Left ventricle myocardium superior (tissue), 1 donor: ENCODE measurements around the gene ELF5. TPM values are rescaled to one million over a fixed set of nuclear protein-coding genes. Genes with fewer than 3 reads are reported as not detected.

Experiments
- ATAC-seq: fragments of 200-7000 bp; cut with Tn5 transposase; one replicate; pipeline ENCODE4 v1.9.1; 2020; ENCODE audit warnings: mild to moderate bottlenecking, moderate library complexity
- DNase-seq: peaks from one replicate; pipeline ENCODE4 v3.0.0-alpha.2; 2020
- intact Hi-C: fragments of 100-400 bp; cut with micrococcal nuclease; formaldehyde crosslinking; loops from one replicate; pipeline ENCODE4 v1.11.0; 2022
- long read RNA-seq: library from polyadenylated mRNA; unstranded; transcript quantifications from one replicate; pipeline ENCODE4 v2.0.0, GENCODE V29; 2021
- total RNA-seq: library from RNA; stranded (reverse); fragmentation: NEBNext Ultra II Directional; extraction: Animal tissue kit (Norgen Biotek cat#: 25700); gene quantifications from one replicate; pipeline ENCODE4 v1.2.1, GENCODE V29; 2021
- donor health status: DM: no; HTN: yes; CAD: no; lungs with severe emphysema.

The ELF5 gene
- total RNA-seq: not detected
- long read RNA-seq: 0 reads

DNA sequence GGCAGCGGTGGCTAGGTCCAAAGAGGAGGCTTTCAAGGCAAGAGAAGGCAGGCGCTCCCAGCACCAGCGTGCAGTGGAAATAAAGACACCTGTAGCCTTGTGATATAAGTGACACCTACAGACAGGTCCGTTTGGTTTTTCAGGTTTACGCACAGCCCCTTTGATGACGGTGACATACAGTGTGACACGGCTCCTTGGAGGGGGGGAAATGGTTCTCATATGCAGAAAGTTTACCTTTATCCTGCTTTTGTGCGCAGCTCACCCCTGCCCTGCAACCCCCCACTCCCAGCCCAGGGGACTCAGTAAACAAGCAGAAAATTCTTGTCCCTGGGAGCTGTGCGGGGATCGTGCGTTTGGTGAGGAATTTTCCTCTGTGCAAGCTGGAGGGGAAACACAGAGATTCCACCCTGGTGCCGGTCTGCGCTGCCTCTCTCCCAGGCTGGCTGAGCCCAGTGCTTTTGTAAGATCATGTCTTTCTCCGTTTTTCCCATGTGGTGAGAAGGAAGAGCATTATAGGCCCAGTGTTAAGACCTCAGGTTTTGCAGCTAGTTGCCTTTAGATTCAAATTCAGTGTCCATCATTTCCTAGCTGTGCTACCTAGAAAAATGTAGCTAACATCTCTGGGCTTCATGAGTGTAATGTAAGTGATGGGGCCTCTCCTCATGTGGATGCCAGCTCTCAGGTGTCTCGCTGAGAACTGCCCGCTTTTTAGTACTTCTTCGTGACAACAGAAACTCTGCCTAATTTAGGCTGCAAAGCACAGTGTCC is at the start of gene ELF5:
Gene ELF5 (minus strand): TSS at position 113 of the 768 bp plus-strand sequence. CDS start 8,045 bp downstream, outside the sequence.
- ATAC-seq: no peak
- intact Hi-C loops: no loop called here
- DNase-seq: no peak

- DNase-seq (no peak), ATAC-seq (no peak)
- intact Hi-C loops: no loop called here
These were observed 49.4 kb upstream of the ELF5 start for GRCh38 chr11:34562976-34563375.

DNA sequence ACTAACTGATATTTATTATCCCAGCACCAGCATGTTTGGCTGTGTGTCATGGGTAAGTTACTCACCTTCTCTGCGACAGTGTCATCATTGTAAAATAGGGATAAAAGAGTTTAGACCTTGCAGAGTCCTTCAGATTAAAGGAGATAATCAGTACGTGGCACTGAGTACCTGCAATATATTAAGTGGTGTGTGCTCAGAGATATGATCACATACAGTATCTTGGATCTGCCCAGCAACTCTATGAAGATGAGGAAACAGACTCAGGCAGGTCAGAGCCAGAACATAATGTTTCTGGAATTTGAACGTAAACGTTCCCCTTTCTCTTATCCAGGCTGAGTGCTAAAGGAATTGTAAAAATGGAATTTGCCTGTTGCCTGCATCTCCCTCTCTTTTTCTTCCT is 46.9 kb upstream of the ELF5 start:
- intact Hi-C loops: no loop called here
- DNase-seq (no peak), ATAC-seq (no peak)

DNA sequence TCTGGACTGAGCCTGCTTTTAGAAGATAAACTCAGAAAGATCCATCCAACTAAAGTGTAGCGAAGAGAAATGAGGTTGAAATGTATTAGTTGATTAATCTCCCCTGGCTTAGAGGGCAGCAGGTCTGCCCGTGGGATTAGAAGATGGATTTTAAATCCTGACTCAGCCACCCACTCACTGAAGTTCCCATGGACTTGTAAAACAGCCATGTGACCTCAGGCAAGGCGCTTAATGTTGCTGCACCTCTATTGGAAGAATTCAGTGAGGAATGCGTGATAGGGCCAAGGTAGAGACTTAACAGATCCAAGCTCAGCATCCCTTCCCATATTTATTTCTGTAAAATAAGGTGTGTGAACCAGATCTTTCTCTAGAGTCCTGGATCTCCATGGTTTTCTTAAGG is 45.1 kb upstream of the ELF5 start:
- intact Hi-C loops: no loop called here
- no peak for ATAC-seq
- DNase-seq: no peak

DNA sequence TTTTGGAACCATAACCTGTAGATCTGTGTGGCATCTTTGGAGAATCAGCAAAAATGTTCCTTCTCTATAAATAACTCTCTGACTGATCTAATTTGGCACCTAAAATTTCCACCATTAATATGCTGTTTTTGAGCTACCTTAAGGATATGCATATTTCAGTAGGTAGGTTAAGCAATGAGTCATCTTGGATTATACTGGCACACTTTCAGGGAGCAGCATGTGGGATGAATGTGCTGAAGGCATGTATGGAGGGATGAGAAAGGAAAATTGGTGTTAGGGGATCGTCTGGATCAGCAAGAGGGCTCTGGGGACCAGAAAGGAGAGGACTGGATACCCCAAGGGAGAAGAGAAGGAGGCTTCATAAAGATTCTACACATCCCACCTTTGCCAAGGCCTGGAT is 44.6 kb upstream of the ELF5 start:
- DNase-seq: no peak
- ATAC-seq: no peak
- intact Hi-C loops: no loop called here

- peak; percentile 24 for ATAC-seq
- intact Hi-C loops: no loop called here
- DNase-seq: no peak
These were observed 38.7 kb upstream of the ELF5 start for GRCh38 chr11:34552270-34552669.

DNA sequence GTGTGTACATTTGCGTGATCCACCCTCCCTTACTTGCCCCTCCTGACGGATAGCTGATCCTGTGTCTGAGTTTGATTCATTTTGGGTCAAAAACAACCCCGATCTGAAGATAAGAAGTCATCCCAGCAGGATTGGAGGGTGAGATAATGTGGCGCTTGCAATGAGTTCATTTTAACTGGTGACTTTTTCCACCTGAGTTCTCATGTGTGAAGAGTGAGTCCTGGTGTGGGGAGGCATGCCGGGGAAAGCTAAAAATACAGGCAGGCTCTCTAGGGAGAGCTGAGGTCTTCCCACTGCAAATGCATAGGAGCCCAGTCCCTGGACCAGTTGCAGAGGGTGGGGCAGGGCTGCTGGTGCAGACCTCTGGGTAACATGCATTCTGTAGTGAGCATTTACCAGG is 35.7 kb upstream of the ELF5 start:
- no peak for DNase-seq
- intact Hi-C loops: no loop called here
- ATAC-seq: no peak

DNA sequence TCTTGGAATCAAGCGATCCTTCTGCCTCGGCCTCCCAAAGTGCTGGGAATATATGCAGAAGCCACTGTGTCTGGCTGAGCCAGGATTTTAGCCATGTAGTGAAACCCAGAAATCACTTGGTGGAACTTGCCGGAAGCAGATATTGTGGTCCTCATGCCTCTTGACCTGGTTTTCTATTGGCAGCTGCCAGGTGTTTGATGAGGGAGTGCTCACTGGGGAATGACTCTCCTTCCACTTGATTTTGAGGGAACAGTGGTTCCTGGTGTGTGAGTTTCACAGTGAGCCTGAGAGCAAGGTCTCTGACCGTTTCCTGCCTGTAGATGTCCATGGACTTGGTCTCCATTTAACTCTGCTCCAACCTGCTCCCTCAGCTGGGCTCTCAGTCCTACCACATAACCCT is 34.7 kb upstream of the ELF5 start:
- intact Hi-C loops: no loop called here
- ATAC-seq (no peak), DNase-seq (no peak)

DNA sequence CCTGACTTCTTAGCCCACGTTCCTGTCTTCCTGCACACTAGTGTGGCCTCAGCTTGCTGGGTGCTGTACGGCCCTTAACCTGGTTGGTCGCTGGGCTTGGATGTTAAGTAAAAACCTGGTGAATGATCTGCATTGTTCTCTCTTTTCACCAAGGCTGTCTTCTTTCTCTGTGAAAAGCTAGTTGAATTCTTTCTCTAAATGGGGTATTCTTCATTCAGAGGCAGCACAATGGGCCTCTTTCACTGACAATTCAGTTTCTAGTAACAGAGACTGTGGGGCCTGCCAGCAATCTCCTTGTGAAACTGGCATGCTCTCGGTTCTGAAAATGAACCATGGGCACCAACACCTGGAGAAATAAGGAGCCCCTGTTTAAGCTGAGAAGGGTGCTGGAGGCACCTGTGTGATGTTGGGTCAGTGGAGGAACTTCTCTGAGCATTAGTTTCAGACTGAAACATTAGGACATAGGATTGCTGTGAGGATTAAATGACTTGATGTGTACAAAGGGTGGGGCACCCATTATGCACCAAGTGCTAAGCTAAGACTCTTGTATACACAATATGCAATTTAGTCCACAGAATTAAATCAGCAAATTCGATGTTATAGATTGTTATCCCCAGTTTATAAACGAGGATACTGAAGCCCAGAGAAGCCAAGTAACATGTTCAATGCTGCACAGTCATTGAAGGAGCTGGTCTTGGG is 33.1 kb upstream of the ELF5 start:
- DNase-seq (no peak), ATAC-seq (no peak)
- intact Hi-C loops: no loop called here

DNA sequence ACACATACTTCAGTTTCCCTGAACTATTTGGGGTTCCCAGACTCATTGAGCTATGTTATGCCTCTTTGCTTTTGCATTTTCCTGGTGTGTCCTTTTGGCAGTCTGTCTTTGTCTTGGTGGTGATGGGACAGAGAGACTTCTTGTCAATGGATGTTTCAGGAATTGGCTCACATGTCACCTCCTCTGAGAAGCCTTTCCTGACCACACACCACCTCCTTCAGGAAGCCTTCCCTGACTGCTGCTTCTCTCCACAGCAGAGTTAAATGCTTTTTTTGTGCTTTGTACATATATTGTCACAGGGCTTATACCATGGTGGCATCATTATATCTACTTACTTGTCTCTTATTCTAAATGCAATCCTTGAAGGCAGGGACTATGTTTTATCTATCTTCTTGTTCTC is 28.5 kb upstream of the ELF5 start:
- intact Hi-C loops: no loop called here
- ATAC-seq (no peak), DNase-seq (no peak)

GRCh38 chr11:34540870-34541269 is 27.3 kb upstream of the ELF5 start:
- DNase-seq (no peak), ATAC-seq (no peak)
- intact Hi-C loops: no loop called here

- ATAC-seq (no peak), DNase-seq (no peak)
- intact Hi-C loops: no loop called here
These were observed 24.0 kb upstream of the ELF5 start for GRCh38 chr11:34537636-34538035.

GRCh38 chr11:34536056-34536455 is 22.5 kb upstream of the ELF5 start:
- ATAC-seq (no peak), DNase-seq (no peak)
- intact Hi-C loops: no loop called here

DNA sequence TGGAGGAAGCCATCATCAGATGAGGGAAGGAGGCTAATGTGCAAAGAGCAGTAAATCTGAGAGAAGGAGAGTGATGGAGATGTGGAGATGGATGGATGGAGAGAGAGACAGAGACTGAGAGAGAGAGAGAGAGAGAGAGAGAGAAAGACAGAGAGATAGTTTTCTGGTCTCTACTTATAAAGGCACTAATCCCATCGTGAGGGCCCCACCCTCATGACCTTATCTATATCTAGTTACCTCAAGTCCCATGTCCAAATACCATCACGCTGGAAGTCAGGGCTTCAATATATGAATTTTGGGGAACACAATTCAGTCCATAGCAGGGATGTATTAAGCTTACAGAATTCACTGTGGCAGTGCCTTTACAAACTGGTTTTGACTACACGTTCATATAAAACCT is 21.2 kb upstream of the ELF5 start:
- ATAC-seq: no peak
- no peak for DNase-seq
- intact Hi-C loops: no loop called here

DNA sequence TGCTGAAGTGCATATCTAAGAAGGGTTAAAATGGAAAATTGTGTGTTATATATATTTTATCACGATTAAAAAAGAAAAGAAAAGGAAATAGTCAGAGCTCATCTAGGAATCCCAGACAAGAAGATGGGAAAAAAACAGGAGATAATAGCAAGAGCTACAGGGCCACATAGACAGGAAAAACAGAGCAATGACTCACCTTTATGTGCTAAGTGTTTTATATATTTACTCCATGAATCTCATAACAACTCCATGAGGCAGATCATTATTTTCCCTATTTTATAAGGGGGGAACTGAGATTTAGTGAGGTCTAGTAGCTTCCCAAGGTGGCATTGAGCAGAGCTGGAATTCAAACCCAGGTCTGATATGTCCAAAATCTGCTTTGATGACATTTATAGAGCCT is 18.1 kb upstream of the ELF5 start:
- DNase-seq (no peak), ATAC-seq (no peak)
- intact Hi-C loops: no loop called here

DNA sequence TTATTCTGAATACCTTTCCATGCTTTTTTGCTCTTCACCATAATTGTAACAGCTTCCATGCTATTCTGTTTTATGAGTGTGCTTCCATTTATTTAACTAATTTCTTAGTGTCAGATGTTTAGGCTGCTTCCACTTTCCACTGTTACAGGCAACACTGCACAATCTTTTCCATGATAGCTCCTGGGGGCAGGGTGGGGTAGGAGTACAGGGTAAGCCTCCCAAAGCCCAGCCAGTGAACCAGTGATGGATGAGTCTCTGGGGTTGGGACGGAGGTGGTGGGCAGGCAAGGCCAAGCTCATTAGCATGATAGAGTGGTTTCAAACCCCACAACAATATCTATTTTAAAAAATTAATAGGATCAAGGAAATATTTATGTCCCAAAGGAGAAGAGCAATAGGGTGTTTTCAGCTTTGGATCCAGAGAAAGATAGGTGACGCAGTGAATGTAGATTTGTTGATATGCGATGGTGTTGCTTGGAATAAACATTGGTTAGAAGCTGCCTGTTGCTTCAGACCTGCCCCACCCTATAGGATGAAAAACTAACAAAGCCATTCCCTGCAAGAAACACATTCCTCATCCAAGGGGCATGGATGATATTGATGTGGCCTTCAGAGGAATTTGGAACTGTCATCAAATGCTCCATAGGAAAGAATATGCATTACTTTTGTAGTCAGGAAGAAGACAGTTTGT is 17.1 kb upstream of the ELF5 start:
- ATAC-seq: no peak
- intact Hi-C loops: no loop called here
- DNase-seq: no peak

DNA sequence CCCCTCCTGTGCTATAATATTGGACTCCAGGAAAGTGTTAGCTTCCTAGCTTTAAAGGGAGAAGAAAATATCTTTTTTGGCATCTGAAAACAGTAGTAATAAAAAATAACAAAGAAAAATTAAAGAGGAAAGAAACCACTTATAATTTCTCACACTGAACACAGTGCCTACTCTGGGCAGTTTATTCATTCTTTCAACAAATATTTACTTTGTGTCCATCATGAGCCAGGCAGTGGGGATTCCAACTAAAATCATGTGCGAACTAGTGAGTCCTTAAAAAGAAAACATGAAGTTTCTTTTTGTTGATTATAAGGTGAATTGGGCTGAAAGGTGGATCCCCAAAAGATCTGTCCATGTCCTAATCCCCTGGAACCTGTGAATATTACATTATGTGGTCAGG is 16.0 kb upstream of the ELF5 start:
- ATAC-seq (no peak), DNase-seq (no peak)
- intact Hi-C loops: no loop called here

GRCh38 chr11:34528072-34528471 is 14.5 kb upstream of the ELF5 start:
- intact Hi-C loops: no loop called here
- DNase-seq: no peak
- no peak for ATAC-seq

DNA sequence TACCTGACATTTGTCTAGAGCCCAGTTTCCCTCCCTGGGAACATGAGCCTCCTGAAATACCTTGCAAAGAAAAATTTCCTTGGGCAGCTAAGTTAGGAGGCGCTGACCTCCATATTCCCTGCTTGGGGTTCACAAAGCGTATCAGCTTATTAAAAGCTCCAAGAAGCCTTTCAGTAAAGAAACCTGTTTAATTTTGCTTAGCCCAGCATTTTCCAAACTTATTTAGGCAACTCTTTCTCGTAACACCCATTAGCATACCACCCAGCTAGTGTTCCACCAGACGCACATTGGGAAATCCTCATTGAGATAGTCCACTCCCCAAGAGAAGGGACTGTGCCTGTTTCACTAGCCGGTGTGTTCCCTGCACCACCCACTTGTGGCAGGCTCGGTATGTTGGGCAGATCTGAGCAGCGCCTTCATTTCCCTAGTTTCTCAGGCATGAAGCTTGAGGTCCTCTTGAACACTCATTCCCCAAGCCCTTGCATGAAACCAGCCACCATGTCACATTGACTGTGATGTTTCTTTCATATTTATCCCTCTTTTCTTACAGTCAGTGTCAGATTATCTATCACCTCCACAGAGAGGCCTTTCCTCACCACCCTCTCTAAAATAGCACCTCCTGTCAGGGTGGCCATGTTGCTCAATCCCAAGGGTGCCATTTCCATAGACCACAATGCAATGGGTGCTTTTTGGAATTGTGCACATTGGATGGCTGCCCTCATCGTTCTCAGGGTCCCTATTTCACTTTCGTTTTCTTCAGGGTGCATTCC is 12.5 kb upstream of the ELF5 start:
- no peak for DNase-seq
- intact Hi-C loops: no loop called here
- no peak for ATAC-seq

DNA sequence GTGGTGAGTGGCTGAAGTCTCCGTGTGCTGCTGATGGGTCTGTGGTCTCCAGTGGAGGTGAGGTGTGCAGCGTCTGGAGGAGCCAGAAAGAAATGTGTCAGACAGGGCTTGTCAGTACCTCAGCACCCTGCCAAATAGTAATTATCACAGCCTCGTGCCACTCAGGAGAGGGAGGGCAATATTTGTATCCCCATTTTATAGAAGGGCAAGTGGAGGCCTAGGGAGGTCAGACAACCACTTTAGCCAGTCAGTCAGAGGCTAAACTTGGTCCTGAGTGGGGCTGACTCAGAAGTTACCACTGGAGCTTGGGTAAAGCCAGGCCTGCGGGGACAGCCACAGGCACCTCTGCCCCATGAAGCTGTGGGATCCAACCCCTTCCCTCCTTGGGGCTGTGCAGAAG is 11.5 kb upstream of the ELF5 start:
- DNase-seq (no peak), ATAC-seq (no peak)
- intact Hi-C loops: no loop called here
